8988T (cell line): ENCODE data around the gene CAPZA3.
"Not testable (repeated sequence)": the region's sequence is repeated elsewhere in the genome, so short reads cannot be mapped to it uniquely, and the experiment has no call there.

Experiments used
- DNase-seq: peaks from one replicate; pipeline ENCODE4 v3.0.0; 2011

CAPZA3 gene, protein sequence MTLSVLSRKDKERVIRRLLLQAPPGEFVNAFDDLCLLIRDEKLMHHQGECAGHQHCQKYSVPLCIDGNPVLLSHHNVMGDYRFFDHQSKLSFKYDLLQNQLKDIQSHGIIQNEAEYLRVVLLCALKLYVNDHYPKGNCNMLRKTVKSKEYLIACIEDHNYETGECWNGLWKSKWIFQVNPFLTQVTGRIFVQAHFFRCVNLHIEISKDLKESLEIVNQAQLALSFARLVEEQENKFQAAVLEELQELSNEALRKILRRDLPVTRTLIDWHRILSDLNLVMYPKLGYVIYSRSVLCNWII

DNA sequence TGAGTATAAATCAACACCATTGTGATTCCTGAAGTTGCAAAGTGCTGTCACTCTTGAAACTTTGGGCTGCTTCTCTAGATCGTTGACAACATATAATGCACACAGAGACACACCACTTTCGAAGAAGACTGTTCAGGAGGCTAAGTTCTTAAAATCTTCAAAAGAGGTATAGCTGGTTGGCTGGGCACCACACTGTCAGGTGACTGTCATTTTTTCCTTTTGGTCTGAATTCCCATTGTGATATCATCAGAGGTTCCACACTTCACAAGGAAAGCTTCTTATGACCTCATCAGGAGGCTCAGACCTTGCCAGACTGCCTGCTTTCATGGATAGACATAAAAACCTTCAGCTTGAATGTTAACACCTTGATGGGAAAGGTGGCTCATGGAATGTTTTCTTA lies at the start of gene CAPZA3, which contains the start of gene PLCZ1:
CAPZA3 (plus strand) TSS at position 301 of the 400 bp plus-strand sequence. CDS start 150 bp downstream, outside the sequence.
PLCZ1 (minus strand) TSS at position 194 of the 400 bp plus-strand sequence. CDS start 641 bp downstream, outside the sequence.
- DNase-seq, result no peak

DNA sequence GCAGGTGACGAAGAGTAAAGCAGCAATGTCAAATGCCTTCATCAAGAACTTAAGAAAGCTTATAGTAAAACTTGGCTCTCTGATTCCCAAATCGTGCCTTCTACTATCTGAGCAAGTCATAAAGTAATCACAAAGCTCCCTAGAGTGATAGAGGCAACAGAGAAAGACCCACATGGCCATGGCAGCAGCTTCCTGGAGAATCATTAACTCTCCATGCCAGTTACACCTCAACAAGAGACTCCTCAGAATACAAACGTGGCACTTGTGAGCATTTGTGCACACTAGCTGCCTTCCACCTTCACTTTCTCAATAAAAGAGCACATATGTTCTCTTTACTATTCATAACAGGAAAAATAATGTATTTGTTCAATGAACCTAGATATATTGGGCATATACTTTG lies 48.1 kb upstream of the CAPZA3 start:
- DNase-seq, result no peak

- peak; percentile 14 for DNase-seq
Measured at GRCh38 chr12:18690653-18691052, 47.3 kb upstream of the CAPZA3 start.

DNA sequence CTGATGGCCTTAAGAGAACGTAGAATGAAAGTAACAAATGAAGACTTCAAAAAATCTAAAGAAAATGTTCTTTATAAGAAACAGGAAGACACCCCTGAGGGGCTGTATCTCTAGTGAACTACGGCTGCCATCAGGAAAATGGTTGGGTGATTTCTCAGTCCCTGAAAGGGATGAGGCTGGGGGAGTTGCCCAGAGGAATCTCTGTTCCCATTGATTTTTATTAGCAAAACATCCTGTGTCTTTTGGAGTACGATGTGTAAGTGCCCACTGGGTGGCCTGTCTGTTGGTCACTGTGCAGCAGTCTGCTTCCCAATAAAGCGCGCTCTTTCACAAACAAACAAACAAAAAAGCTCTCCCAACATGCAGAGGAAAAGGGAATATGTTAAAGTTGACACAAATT lies 43.9 kb upstream of the CAPZA3 start:
- DNase-seq, result not testable (repeated sequence)

GRCh38 chr12:18696971-18697602 lies 40.8 kb upstream of the CAPZA3 start:
- no peak for DNase-seq

GRCh38 chr12:18700271-18700670 lies 37.6 kb upstream of the CAPZA3 start:
- no peak for DNase-seq

GRCh38 chr12:18703321-18703720 lies 34.6 kb upstream of the CAPZA3 start:
- no peak for DNase-seq

DNA sequence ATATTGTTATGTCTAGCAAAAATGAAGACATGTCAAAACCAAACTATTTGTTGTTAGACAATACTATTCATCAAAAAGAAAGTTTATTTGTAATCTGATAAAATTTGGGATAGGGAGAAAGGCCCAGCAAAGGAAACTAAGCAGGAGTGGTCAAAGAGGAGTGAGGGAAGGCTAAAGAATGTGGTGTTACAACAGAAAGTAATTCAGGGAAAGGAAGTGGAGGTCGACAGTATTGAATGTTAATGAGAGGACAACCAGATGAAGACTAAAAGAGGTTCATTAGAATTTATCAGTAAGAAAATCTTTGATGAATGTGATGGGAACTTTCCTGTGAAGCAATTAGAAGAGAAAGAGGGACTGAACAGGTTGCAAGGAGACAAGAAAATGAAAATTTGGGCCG lies 34.0 kb upstream of the CAPZA3 start:
- DNase-seq, result no peak

DNA sequence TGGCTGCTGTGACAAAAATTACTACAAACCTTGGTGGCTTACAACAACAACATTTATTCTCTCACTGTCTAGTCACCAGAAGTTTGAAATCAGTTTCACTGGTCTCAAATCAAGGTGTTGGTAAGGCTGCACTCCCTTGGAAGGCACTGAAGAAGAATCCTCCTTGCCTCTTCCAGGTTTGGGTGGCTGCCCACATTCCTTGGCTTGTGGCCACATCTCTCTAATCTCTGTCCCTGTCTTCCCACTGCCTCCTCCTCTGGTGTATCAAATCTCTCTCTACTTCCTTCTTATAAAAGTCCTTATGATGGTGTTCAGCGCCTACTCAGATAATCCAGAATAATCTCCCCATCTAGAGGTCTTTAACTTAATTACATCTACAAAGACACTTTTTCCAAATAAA lies 31.1 kb upstream of the CAPZA3 start:
- no peak for DNase-seq

- no peak for DNase-seq
Measured at GRCh38 chr12:18716236-18716635, 21.7 kb upstream of the CAPZA3 start.

GRCh38 chr12:18718462-18718861 lies 19.5 kb upstream of the CAPZA3 start:
- DNase-seq, result no peak

- DNase-seq, result no peak
Measured at GRCh38 chr12:18719922-18720510, 17.9 kb upstream of the CAPZA3 start.

DNA sequence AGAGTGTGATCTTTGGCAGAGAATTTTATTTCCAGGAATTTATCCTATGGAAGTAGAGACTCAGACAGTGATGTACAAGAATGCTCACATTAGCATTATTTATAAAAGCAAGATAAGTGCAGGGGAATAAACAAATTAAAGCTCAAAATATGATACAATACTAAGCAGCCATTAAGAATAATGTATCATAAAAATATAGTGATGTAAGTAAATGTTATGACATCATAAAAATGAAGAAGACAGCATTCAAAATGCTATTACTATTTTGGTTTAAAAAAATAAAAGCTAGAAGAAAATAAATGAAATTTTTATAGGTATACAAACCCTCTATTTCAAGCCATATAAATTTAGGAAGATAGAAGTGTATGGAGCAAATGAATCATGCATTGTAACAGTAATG lies 17.2 kb upstream of the CAPZA3 start:
- DNase-seq, result no peak

DNA sequence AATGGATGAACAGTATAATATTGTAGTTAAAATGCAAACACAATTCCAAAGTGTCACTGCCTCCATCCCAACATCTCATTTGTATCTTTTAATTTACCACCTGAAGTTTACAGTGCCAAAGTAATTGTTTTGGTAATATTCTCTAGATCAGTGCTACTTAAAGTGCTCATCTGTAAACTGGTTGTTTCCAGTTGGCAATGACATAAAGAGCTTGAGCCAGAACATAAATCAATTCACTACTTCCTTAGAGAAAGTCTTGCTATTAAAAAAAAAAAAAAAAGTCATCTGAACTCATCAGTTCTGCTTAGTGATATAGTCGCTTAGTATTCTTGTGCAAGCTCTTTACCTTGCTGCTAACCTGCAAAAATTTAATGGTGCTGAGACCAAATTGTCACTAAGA lies 16.5 kb upstream of the CAPZA3 start:
- DNase-seq, result no peak

DNA sequence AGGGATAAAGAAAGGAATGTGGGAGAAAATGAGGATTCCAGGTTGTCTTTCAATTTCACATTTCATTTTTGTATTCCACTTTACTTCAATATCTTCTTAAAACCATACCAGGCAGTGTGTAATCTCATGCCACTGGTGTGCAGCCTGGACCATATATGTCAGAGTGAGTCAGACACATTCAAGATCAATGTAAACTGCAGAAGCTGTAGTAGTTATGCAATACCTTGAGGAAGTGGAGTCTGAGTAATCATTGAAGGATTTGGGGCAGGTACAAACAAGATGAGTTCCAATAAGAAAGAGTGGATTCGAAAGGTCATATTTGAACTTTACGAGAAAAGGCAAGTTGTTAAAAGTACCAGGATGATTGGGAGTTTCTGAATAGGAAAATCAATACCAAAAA lies 14.2 kb upstream of the CAPZA3 start:
- DNase-seq, result no peak

DNA sequence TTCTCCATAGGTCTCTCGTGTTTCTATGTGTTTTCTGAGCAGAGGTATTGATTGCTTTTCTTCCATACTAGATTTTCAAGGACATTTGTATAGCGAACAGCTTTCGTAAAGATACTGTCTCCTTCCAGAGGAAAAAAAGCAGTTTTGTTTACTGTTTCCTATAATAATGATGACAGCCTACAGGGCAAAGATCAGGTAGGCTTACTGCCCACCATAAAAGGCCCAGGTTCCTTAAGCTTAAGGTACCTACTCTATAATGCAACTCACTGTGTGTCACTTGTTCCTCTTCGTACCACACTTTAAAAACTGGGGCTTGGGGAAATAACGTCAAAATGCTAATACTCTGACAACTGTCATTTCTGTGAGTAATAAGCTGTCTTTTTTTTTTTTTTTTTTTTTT lies 6.8 kb upstream of the CAPZA3 start:
- DNase-seq, result no peak

GRCh38 chr12:18747895-18748294 lies 10.0 kb downstream of the CAPZA3 start:
- DNase-seq, result no peak

DNA sequence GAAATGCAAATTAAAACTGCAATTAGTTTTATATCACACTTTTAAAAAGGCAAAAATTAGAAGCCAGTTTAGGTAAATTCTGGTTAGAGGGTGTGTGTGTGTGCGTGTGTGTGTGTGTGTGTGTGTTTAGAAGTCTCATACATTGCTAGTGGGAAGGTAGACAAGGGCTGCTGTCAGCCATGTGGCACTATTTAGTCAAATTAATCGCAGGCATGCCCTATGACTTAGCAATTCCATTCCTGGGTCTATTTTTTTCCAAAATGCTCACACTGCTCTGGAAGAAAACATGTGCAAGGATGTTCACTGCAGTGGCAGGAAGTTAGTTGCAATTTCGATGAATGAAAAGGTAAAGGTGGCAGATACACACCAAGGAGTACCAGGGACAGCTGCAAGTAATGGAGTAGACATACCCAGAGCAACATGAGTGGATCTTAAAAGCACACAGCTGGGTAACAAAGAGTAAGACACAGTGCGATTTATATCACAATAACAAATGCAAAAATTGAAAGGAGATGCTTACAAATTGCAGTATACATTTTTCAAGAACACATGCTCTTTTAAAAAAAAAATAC lies 11.6 kb downstream of the CAPZA3 start:
- no peak for DNase-seq

DNA sequence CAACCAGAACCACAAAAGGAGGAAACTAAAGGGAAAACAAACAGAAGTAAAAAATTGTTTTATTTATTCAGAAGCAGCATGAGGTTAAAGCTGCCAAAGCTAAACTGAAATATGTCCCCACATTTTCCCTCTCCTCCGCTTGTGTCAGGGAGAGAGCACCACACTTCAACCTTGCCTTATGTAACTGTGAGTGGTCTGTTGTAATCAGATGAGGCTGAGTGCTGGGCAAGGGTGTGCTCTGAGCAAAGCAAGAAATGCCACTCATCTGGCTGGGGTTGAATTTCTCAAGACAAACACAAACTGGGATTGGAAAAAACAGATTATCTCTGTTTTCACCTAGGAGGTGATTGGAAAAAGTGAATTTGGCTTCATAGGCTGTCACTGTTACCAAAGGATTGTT lies 12.2 kb downstream of the CAPZA3 start:
- DNase-seq, result no peak

- no peak for DNase-seq
Measured at GRCh38 chr12:18751866-18752265, 13.9 kb downstream of the CAPZA3 start.

GRCh38 chr12:18752280-18752920 lies 14.5 kb downstream of the CAPZA3 start:
- no peak for DNase-seq

DNA sequence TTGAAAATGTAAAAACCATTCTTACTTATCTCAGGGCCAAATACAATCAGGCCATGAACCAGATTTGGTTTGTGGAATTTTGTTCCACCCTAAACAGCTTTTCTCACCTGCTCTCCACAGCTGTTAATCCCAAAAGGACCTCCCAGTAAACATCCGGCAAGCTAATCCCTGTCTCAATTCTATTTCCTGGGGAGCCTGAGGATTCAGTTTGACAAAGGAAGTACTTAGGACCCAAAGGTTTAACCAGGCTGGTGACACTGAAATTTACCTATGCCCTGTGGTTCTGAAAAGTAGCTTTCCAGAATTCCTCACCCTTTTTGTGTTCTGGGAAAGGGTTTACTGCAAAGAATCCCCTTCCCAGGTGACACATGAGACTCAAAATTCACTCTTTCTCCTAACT lies 15.0 kb downstream of the CAPZA3 start:
- DNase-seq, result no peak

DNA sequence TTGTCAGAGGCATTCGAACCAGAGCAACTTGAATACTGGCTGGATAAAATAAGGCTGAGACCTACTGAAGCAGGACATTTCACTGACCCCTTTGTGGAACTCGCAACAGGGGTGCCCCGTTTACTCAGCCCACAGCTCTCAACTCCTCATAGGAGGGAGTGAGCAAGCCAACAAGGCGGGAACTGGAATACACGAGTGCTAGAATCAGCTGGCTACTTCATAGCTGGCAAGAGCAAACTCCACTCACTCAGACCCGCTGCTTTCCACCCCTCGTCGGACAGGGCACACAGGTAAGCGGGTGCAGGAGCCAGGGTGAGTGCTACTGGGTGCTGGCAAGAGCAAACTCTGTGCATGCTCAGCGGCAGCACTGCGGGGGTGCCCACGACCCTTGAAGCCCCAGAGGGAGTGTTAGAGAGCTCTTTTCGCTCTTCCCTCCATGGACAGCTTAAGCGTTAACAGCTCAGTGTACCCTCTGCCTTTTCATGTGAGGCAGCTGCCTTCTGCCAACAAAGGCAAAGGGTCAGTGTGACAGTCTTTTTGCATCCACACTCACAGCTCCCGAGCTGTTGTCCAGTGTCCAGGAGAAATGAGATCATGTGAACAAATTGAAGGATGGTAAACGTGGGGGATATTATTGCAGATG lies 15.7 kb downstream of the CAPZA3 start:
- DNase-seq, result no peak
